Osteocyte (in vitro differentiated cells): Measurements from ENCODE around the gene DGCR6. TPM values are rescaled to one million over a fixed set of nuclear protein-coding genes. Genes with fewer than 3 reads are reported as not detected.

Source experiments
- DNase-seq: peaks from one replicate; pipeline ENCODE4 v3.0.0; 2021; ENCODE audit warnings: mixed read lengths; ENCODE audit not compliant: unreplicated experiment; ENCODE audit errors: extremely low spot score
- H3K27ac Mint-ChIP-seq: one replicate; pipeline ENCODE4 v1.8.0; 2021; ENCODE audit warnings: mild to moderate bottlenecking, mixed read lengths; ENCODE audit not compliant: unreplicated experiment
- H3K27me3 Mint-ChIP-seq: one replicate; pipeline ENCODE4 v1.8.0; 2021; ENCODE audit warnings: mixed read lengths; ENCODE audit not compliant: unreplicated experiment
- H3K36me3 Mint-ChIP-seq: one replicate; pipeline ENCODE4 v1.8.0; 2021; ENCODE audit warnings: mixed read lengths; ENCODE audit not compliant: unreplicated experiment
- H3K4me1 Mint-ChIP-seq: one replicate; pipeline ENCODE4 v1.8.0; 2021; ENCODE audit warnings: mixed read lengths; ENCODE audit not compliant: unreplicated experiment
- H3K4me3 Mint-ChIP-seq: one replicate; pipeline ENCODE4 v1.8.0; 2021; ENCODE audit warnings: mild to moderate bottlenecking, moderate library complexity, mixed read lengths; ENCODE audit not compliant: unreplicated experiment
- H3K9me3 Mint-ChIP-seq: one replicate; pipeline ENCODE4 v1.8.0; 2021; ENCODE audit warnings: mixed read lengths; ENCODE audit not compliant: unreplicated experiment
- CTCF ChIP-seq: fragments of 200-600 bp; sonication (generic); IDR thresholded peaks from 2 replicates; pipeline ENCODE4 v1.5.0; 2021; ENCODE audit warnings: antibody characterized with exemption, mild to moderate bottlenecking, moderate library complexity
- total RNA-seq: library from RNA; stranded (reverse); gene quantifications from 2 replicates; pipeline ENCODE4 v1.2.1, GENCODE V29; 2021

The DGCR6 gene
- total RNA-seq, 1 donor from 2014 or later: 5.2 TPM

- DNase-seq: no peak
- H3K4me1 Mint-ChIP-seq: no peaks in the 10 kb centered on the region
- TF ChIP-seq CTCF: no peak
- no peak overlapping the region for H3K4me3 Mint-ChIP-seq
- H3K36me3 Mint-ChIP-seq: no peaks in the 10 kb centered on the region
- H3K9me3 Mint-ChIP-seq: no peaks in the 10 kb centered on the region
- no peak overlapping the region for H3K27ac Mint-ChIP-seq
- no peaks in the 10 kb centered on the region for H3K27me3 Mint-ChIP-seq
These were observed 19.4 kb downstream of the DGCR6 start for GRCh38 chr22:18925368-18926064.

- Mint-ChIP-seq H3K4me3 (no peak overlapping the region), H3K9me3 (no peaks in the 10 kb centered on the region), H3K36me3 (no peaks in the 10 kb centered on the region), H3K27me3 (no peaks in the 10 kb centered on the region), H3K27ac (no peak overlapping the region), H3K4me1 (no peaks in the 10 kb centered on the region)
- no peak for TF ChIP-seq CTCF
- DNase-seq: no peak
These were observed 20.9 kb downstream of the DGCR6 start for GRCh38 chr22:18927020-18927419.

- Mint-ChIP-seq H3K36me3 (no peaks in the 10 kb centered on the region), H3K4me1 (no peaks in the 10 kb centered on the region), H3K27ac (no peak overlapping the region), H3K4me3 (no peak overlapping the region), H3K9me3 (no peaks in the 10 kb centered on the region), H3K27me3 (no peaks in the 10 kb centered on the region)
- no peak for DNase-seq
- no peak for TF ChIP-seq CTCF
These were observed 21.5 kb downstream of the DGCR6 start for GRCh38 chr22:18927573-18927972.

GRCh38 chr22:18929459-18929858, 23.3 kb downstream of the DGCR6 start:
- DNase-seq: peak; percentile 73
- TF ChIP-seq CTCF: no peak
- Mint-ChIP-seq H3K4me1 (no peaks in the 10 kb centered on the region), H3K9me3 (no peaks in the 10 kb centered on the region), H3K27ac (no peak overlapping the region), H3K4me3 (no peak overlapping the region), H3K27me3 (no peaks in the 10 kb centered on the region), H3K36me3 (no peaks in the 10 kb centered on the region)

GRCh38 chr22:18931905-18932652, 26.0 kb downstream of the DGCR6 start:
- Mint-ChIP-seq H3K27ac (no peak overlapping the region), H3K9me3 (no peaks in the 10 kb centered on the region), H3K27me3 (no peaks in the 10 kb centered on the region), H3K4me3 (no peak overlapping the region), H3K36me3 (no peaks in the 10 kb centered on the region), H3K4me1 (no peaks in the 10 kb centered on the region)
- no peak for DNase-seq
- no peak for TF ChIP-seq CTCF
